ENCODE measurements around the gene CORO7.

DNA sequence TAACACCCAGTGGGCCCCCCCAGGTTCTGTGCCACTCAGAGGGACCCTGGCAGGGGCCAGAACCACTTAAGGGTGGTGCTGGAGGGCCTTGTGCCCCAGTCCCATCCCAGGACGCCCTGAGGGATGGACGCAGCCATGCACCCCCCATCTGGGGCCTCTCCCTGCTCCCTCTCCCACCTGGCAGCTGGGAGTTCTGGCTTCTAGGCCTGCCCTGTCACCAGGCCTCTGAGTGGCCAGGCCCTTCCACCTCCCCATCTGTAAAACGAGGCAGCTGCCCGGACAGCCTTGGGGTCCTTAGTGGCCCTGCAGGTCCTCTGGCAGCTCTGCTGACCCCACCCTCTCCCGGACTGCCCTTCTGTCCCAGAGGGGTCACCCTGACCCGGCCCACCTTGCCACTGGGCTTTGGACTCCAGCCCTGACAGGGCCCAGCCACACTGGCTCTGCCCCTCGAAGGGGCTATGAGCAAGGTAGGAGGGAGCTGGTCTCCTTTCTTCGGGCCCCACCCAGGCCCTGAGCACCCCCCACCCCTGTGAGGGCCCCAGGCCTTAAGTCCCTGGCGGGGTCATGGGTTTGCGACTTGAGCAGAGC, 77.6 kb downstream of the CORO7 start:
- TF ChIP-seq, protein P1, sequence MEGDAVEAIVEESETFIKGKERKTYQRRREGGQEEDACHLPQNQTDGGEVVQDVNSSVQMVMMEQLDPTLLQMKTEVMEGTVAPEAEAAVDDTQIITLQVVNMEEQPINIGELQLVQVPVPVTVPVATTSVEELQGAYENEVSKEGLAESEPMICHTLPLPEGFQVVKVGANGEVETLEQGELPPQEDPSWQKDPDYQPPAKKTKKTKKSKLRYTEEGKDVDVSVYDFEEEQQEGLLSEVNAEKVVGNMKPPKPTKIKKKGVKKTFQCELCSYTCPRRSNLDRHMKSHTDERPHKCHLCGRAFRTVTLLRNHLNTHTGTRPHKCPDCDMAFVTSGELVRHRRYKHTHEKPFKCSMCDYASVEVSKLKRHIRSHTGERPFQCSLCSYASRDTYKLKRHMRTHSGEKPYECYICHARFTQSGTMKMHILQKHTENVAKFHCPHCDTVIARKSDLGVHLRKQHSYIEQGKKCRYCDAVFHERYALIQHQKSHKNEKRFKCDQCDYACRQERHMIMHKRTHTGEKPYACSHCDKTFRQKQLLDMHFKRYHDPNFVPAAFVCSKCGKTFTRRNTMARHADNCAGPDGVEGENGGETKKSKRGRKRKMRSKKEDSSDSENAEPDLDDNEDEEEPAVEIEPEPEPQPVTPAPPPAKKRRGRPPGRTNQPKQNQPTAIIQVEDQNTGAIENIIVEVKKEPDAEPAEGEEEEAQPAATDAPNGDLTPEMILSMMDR (IDR thresholded peaks at IDR 0.05) = no peak
- TF ChIP-seq EP300 (IDR thresholded peaks at IDR 0.05) = no peak
- no peak for TF ChIP-seq POLR2AphosphoS5 (IDR thresholded peaks at IDR 0.05)
- TF ChIP-seq POLR2A (IDR thresholded peaks at IDR 0.05) = no peak

Data from gastroesophageal sphincter (tissue), 3 donors.